H7 (cell line): Measurements from ENCODE around the gene S1PR4. TPM values are rescaled to one million over a fixed set of nuclear protein-coding genes. Genes with fewer than 3 reads are reported as not detected.
"Not testable (repeated sequence)": the region's sequence is repeated elsewhere in the genome, so short reads cannot be mapped to it uniquely, and the experiment has no call there.

ENCODE experiments used
- DNase-seq: peaks from one replicate; pipeline ENCODE4 v3.0.0; 2012
- H3K27me3 ChIP-seq: 2 replicates; pipeline ENCODE4 v1.6.0; 2011; ENCODE audit warnings: mild to moderate bottlenecking, low read length; ENCODE audit not compliant: control insufficient read depth, insufficient read depth
- H3K36me3 ChIP-seq: replicated peaks from 2 replicates; pipeline ENCODE4 v1.5.1; 2011; ENCODE audit warnings: low read length; ENCODE audit not compliant: control insufficient read depth, insufficient read depth
- H3K4me3 ChIP-seq: 2 replicates; pipeline ENCODE4 v1.5.1; 2011; ENCODE audit warnings: low read depth, mild to moderate bottlenecking, control low read depth, low read length, moderate library complexity; ENCODE audit not compliant: insufficient read depth
- total RNA-seq: library from RNA; depleted of rRNA; stranded (reverse); fragments of >200 nt; shearing (Covaris generic); gene quantifications from 2 replicates; pipeline ENCODE4 v1.2.3, GENCODE V29; 2014

S1PR4 gene
- total RNA-seq, 1 experiment from 2014 or later = not detected

DNA sequence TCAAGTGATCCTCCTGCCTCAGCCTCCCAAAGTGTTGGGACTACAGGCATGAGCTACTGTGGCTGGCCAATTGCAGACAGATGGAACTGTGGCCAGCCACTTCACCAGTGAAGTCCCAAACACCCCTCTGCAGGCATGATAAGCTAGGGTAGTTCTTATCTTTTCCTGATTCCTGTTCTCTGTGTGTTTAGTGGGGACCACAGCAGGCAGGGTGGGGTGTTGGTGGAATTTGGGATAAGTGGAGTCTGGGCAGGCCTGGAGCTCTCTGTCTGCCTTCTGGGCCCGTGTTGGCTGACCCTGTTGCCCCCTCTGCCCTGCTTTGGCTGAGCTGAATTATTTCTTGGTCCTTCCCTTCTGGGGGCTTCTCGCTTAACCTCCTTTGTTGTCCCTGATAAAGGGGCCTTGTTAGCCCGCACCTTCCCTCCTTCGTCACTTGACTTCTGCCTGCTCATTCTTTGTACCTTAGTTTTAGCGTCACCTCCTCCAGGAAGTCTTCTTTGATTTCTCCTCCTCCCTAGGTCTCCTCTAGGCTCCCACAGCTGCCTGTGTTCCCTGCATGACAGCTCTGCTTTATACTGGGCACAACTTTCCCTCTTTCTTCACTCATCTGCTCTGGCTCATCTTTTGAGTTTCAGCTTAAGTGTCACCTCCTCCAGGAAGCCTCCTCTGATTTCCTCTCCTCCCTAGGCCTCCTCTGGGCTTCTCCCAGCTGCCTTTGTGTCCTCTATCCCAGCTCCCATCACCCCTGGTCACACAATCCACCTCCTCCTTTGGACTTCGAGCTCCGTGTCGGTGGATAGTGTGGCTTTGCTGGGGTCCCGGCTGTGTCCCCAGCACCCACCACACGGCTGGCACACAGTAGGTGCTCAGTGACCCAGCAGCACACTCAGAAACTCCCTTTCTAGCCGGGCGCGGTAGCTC, 5.4 kb downstream of the S1PR4 start:
- Histone ChIP-seq H3K36me3 (no peaks in the 10 kb centered on the region), H3K4me3 (no peak overlapping the region), H3K27me3 (no peaks in the 10 kb centered on the region)
- DNase-seq = no peak

DNA sequence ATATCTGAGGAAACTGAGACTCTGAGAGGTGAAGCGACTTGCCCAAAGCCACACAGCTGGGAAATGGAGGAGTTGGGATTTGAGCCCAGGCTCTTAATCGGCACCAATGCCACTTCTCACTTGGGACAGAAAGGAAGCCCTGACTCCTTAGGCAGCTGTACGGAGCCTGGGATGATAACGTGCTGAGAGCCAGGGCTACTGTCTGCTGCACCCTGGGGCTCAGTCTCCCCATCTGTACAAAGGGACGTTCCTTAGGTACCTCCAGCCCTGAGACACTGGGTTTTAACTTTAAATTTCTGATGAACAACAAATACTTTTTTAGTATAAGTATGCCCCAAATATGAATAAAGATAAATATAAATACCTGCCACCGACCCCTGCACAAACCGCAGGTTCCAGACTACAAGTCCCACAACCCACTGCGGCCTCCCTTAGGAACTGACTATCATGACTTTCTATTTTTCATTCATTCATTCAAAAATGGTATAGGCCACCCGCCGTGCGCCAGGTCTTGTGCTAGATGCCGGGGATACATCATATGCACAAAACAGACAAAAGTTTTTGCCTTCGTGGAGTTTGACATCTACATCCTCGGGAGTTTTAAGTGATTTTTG, 6.4 kb downstream of the S1PR4 start:
- Histone ChIP-seq H3K4me3 (peak overlapping the region; percentile 95), H3K27me3 (no peaks in the 10 kb centered on the region), H3K36me3 (no peaks in the 10 kb centered on the region)
- peak; percentile 73 for DNase-seq

DNA sequence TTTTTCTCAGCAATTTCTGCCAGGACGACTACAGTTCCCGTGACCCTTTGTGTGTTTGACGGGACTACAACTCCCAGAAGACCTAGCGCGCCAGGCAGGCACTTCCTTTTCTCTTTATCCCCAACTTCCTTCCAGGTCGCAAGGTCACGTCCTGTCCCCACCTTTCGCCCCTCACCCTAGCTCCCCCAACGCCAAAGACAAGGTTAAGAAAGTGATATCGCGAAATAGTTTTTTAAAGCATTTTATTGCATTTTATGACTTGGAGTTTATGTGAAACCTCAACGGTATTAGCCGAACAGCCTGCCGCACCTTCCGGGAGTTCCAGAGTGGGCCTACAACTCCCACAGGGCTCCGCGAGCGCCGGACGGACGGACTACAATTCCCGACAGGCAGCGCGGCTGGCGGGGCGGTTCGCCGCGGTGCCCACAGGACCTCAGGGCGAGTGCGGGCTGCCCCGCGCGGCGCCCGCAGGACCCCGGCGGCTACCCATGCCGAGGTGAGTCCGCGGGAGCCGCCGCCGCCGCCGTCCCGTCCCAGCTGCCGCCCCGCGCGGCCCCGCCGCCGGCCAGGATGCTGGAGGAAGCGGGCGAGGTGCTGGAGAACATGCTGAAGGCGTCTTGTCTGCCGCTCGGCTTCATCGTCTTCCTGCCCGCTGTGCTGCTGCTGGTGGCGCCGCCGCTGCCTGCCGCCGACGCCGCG, 7.0 kb downstream of the S1PR4 start, which contains the start of gene NCLN:
Gene NCLN, plus strand, starts transcription at position 470 of the 699 bp plus-strand sequence. Its CDS starts 101 bp downstream, at position 571.
- Histone ChIP-seq H3K36me3 (no peaks in the 10 kb centered on the region), H3K4me3 (peak within 1 kb of the TSS; percentile 95), H3K27me3 (no peaks in the 10 kb centered on the region)
- DNase-seq = peak; percentile 97

DNA sequence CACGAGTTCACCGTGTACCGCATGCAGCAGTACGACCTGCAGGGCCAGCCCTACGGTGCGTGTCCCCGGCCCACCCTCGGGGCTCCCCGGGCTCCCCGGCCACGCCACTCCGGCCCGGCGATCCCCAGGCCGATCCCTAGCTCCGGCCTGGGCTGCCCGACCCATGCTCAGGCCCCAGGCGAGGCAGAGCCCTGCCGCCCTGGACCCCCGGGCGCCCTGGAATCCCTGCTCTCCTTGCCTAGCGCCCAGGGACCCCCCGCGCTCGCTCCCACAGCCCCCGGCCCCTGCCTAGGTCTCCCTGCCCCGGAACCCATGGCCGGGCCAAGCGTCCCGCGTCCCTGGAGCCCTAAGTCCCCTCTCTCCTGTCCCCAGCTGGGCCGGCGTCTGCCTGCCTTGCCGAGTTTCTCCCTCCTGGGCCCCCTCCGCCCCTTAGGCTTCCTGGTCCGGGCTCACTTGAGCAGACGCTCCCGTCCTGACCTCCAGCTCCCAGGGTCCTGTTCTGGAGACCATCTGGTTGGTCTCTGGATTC, 7.7 kb downstream of the S1PR4 start:
- DNase-seq = peak; percentile 77
- Histone ChIP-seq H3K36me3 (no peaks in the 10 kb centered on the region; the same call in 1 of the 2 replicates), H3K27me3 (no peaks in the 10 kb centered on the region), H3K4me3 (peak overlapping the region; percentile 95)

DNA sequence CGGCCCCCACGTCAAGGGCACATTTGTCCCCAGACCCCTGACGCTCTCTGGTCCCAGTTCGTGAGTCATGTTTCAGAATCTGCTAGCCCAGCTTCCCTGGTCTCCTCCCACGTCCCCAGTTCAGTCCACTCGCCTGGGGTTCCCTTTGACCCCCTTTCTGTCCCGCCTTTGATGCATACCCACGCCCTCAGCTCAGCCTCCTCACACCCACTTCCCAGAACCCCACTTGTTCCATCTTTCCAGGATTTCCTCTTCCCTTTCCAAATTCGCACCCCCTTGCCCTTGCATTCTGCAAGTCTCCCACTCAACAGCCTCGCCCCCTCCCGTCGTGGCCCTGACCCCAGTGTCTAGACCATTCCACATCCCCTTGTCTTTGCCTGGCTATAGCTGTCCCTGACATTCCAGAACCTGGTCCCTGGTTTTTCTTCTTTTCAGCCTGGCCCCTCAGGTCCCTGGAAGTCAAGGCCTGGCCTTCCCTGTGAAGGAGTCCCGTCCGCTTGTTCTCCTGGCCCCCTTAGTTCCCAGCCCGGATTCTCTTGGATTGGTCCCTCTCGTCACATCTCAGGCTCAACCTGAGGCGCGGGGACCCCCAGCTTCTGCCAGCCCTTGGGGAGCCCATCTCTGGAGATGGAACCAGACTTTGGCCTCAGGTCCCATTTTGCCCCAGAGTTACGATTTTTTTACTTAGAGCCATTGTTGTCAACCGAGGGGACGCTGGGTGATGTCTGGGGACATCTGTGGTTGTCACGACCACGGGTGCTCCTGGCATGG, 8.5 kb downstream of the S1PR4 start:
- no peaks in the 10 kb centered on the region; the same call in none of the 2 replicates for H3K36me3 ChIP-seq
- peak; percentile 51 for DNase-seq
- H3K27me3 ChIP-seq = no peaks in the 10 kb centered on the region
- H3K4me3 ChIP-seq = peak overlapping the region; percentile 95

DNA sequence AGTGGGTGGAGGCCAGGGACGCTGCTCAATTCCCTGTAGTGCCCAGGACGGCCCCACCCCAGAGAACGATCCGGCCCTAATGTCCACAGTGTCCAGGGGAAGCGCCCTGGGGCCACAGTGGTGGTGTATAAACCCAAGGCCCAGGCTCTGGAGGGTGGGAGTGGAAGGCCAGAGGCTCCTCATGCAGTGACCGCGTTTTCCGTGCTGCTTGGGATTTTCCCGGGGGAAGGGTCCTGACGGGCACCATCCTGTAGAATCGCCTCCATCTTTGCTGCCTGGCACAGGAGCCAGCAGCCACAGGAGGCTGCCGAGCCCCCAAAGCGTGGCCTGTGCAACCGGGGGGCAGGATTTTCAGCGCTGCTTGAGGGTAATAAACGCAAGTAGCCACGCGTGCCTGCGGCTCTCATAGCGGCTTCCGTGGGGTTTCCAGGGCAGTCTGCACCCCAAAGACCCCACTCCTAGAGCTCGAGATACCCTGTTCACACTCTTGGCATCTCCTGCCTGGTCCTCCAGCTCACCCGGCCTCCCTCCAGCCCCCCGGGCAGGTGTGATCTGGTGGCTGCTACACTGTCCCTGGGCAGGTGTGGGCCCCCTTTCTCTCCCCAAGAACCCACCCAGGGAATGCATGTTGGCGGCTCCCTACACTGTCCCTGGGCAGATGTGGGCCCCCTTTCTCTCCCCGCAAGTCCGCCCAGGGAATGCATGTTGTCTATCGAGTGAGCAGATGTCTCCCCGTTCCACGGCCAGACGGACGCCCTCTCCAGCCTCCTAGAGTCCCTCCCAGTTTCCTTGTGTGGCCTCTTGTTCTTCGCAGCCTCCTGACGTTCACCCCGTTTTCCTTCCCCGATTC, 9.3 kb downstream of the S1PR4 start:
- no peak overlapping the region for H3K4me3 ChIP-seq
- H3K27me3 ChIP-seq = no peaks in the 10 kb centered on the region
- H3K36me3 ChIP-seq = no peaks in the 10 kb centered on the region; the same call in none of the 2 replicates
- peak; percentile 32 for DNase-seq

DNA sequence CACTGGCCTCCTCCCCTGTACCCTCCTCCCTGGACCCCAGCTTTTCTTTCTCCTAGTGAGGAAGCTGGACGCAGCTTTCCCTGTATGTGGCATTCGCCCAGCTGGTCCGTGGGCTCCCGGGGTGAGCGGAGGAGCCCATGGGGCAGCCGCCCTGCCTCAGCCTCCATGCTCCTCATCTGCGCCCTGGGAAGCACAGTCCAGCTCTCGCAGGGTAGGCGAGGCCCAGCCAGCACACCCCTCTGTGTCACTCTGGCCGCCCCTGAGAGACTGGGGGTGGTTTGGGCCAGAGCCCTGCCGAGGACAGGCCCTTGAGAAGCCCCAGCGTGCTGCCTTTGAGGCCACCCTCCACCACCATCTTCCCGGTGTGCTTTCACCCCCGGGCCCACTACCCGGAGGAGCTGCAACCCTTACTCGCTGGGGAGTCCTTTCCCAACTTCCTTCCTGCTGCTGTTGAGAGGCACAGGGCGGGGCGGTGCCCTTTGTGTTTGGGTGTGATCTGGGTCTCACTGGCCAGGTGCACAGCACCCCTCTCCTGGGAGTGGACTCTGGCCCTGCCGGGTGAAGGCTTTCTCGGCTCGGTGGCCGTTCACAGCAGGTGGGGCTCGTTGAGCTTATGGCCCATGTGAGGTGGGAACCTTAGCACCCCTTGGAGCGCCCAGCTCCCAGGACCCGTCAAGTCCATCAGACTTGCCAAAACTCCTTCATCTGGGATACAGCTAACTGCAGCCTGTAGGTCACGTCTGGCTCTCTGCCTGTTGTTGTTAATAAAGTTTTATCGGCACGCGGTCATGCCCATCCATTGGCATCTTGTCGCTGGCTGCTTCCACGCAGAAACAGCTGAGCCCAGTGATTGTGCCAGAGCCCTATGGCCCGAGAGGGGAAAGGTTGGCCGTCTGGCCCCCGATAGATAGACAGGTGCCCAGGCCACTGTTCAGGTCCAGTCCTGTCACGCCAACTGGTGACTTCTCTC, 10.3 kb downstream of the S1PR4 start:
- Histone ChIP-seq H3K4me3 (no peak overlapping the region), H3K36me3 (no peaks in the 10 kb centered on the region; the same call in none of the 2 replicates), H3K27me3 (no peaks in the 10 kb centered on the region)
- DNase-seq = peak; percentile 42

DNA sequence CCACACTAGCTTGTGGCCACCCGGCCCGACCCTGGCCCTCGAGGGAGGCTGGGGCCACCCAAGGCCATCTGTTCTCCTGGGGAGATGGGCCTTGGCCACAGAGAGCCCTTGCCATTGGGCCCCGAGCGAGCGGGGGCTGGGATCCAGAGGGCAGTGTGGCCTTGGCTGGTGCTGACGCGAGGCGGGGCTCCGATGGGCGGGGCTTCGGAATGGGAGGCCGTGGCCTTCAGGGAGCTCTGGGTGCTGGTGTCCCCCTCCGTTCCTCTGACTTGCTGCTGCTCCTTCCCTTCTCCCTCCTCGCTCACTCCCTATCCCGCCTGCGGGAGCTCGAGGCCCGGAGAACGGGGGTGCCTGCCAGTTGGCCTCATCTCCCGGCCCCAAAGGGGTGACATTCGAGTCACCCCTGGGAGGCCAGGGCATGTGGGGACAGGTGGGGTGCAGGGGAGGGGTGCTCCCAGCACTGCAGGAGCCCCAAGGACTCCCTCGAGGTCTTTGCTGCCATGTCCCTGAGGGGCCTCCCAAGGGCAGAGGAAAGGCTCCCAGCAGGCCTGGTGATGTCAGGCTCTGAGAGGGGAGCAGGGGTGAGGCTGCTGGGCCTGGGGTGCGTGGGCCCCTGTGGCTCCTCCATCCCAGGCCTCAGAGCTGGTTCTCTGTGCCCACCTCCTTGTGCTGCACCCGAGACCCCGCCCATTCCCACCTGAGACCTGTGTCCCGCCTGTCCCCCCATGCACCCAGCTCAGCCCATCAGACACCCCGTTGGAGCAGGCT, 11.3 kb downstream of the S1PR4 start:
- no peak overlapping the region for H3K4me3 ChIP-seq
- no peaks in the 10 kb centered on the region; the same call in none of the 2 replicates for H3K36me3 ChIP-seq
- DNase-seq = peak; percentile 86
- no peaks in the 10 kb centered on the region for H3K27me3 ChIP-seq

DNA sequence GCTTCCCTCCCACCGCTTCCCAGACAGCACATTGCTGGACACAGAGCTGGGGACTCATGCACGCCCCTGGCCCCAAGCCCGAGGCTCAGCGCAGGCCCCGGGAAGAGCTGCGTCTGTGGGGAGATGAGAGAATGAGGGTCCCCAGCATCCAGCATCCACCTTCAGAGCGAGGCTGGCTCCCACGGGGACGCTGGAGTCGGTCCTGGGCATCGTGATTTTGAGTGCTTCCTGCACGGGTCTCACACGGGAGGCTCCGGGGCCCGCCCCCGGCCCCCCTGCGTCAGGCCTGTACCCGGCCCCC, 11.9 kb downstream of the S1PR4 start:
- peak; percentile 48 for DNase-seq
- no peaks in the 10 kb centered on the region; the same call in none of the 2 replicates for H3K36me3 ChIP-seq
- no peak overlapping the region for H3K4me3 ChIP-seq
- no peaks in the 10 kb centered on the region for H3K27me3 ChIP-seq

DNA sequence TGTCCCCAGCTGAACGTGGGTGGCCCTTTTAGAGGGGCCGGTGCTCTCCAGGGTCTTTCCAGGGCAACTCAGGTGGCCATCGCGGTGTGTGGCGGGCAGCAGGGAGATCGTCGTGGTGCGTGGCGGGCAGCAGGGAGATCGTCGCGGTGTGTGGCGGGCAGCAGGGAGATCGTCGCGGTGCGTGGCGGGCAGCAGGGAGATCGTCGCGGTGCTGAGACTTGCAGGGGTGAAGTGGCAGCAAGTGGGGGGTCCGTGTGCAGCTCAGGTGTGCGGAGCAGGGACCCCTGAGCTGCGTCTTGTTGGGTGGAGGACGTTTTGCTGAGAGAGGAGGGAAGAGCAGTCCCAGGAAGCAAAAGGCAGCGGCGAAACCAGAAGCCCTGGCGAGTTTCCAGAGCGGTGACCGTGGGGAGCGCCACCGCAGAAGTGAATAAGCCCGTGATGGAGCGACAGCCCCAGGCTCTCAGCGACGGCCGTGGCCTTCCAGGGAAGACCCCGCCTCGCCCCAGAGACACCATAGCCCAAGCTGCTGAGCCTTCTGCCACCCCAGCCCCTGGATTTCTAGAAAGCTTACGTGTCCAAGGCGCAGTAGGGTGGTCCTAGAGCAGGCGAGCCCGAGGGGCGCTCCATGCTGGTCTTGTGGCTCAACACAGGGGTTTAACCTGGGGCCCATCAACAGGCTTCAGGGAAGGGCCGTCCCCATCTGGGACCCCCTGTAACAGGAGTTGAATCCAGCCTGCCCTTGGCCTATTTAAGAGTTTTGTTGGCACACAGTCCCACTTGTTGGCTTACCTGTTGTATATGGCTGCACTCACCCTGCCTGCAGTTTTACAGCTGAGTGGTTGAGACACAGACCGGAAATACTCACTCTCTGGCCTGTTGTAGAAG, 12.6 kb downstream of the S1PR4 start:
- no peak overlapping the region for H3K4me3 ChIP-seq
- peak; percentile 50 for DNase-seq
- H3K27me3 ChIP-seq = no peaks in the 10 kb centered on the region
- no peaks in the 10 kb centered on the region; the same call in none of the 2 replicates for H3K36me3 ChIP-seq

DNA sequence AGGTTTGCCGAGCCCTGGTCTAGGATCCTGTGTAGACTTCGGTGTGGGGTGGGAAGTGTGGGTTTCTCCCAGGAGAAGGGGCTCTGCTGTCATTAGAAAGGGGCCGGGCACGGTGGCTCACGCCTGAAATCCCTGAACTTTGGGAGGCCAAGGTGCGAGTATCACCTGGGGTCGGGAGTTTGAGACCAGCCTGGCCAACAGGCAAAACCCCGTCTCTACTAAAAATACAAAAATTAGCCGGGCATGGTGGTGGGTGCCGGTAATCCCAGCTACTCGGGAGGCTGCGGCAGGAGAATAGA, 13.2 kb downstream of the S1PR4 start:
- H3K27me3 ChIP-seq, H3K4me3 ChIP-seq, DNase-seq, H3K36me3 ChIP-seq: not testable (repeated sequence)
